Activated naive CD8-positive, alpha-beta T cell treated with anti-CD3 and anti-CD28 coated beads for 36 hours (primary cell): ENCODE data around the gene CFAP410. TPM values are rescaled to one million over a fixed set of nuclear protein-coding genes. Genes with fewer than 3 reads are reported as not detected.
A peak's percentile ranks its signal among the peaks of the same experiment; 100 is the strongest.

ENCODE experiments used
- DNase-seq: peaks from one replicate; pipeline ENCODE4 v3.0.0; 2021
- H3K27ac Mint-ChIP-seq: one replicate; pipeline ENCODE4 v1.8.0; 2022; ENCODE audit warnings: mild to moderate bottlenecking, moderate library complexity, mixed read lengths
- H3K27me3 Mint-ChIP-seq: one replicate; pipeline ENCODE4 v1.8.0; 2022; ENCODE audit warnings: mild to moderate bottlenecking, mixed read lengths
- H3K36me3 Mint-ChIP-seq: one replicate; pipeline ENCODE4 v1.8.0; 2021; ENCODE audit warnings: mild to moderate bottlenecking, mixed read lengths
- H3K4me1 Mint-ChIP-seq: one replicate; pipeline ENCODE4 v1.8.0; 2021; ENCODE audit warnings: mixed read lengths
- H3K4me3 Mint-ChIP-seq: one replicate; pipeline ENCODE4 v1.8.0; 2022; ENCODE audit warnings: mild to moderate bottlenecking, moderate library complexity, mixed read lengths
- H3K9me3 Mint-ChIP-seq: one replicate; pipeline ENCODE4 v1.8.0; 2022; ENCODE audit warnings: mixed read lengths
- total RNA-seq, 2 experiments: library from RNA; stranded (reverse); gene quantifications; one replicate each; pipeline ENCODE4 v1.2.3, GENCODE V29; 2021

Gene CFAP410
- total RNA-seq, 2 experiments from 2014 or later = 14.0 to 14.8 TPM

DNA sequence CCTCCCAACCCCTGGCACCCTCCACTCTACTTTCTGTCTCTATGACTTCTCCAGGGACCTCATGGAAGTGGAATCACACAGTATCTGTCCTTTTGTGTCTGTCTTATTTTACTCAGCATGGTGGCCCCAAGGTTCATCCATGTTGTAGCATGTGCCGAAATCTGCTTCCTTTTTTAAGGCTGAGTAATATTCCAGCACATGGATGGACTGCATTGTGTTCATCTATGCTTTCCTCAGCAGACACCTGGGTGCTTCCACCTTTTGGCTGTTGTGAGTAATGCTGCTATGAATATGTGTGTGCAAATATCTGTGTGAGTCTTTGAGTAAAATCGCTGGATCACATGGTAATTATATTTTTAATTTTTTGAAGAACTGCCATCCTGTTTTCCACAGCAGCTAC, 40.9 kb downstream of the CFAP410 start:
- Mint-ChIP-seq H3K9me3 (no peaks in the 10 kb centered on the region), H3K27me3 (no peaks in the 10 kb centered on the region), H3K27ac (peak overlapping the region; percentile 42), H3K4me3 (peak overlapping the region; percentile 50), H3K4me1 (peaks cover 35% of the 10 kb centered on the region), H3K36me3 (peaks cover 3% of the 10 kb centered on the region)
- DNase-seq = no peak

DNA sequence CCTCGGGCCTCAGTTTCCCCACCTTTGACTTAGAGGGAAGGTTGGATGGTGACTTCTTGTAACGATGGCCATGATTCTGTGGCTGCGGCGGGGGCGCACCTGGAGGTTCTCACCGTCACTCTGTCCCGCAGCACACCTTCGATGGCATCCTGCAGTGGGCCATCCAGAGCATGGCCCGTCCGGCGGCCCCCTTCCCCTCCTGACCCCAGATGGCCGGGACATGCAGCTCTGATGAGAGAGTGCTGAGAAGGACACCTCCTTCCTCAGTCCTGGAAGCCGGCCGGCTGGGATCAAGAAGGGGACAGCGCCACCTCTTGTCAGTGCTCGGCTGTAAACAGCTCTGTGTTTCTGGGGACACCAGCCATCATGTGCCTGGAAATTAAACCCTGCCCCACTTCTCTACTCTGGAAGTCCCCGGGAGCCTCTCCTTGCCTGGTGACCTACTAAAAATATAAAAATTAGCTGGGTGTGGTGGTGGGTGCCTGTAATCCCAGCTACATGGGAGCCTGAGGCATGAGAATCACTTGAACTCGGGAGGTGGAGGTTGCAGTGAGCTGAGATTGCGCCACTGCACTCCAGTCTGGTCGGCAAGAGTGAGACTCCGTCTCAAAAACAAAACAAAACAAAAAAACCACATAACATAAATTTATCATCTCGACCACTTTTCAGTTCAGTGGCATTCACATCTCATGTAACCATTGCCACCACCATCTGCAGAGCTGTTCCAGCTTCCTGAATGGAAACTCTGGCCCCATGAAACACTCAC, 41.5 kb downstream of the CFAP410 start:
- Mint-ChIP-seq H3K9me3 (no peaks in the 10 kb centered on the region), H3K4me1 (peaks cover 32% of the 10 kb centered on the region), H3K27ac (no peak overlapping the region), H3K27me3 (no peaks in the 10 kb centered on the region), H3K4me3 (no peak overlapping the region), H3K36me3 (peaks cover 3% of the 10 kb centered on the region)
- peak; percentile 71 for DNase-seq

DNA sequence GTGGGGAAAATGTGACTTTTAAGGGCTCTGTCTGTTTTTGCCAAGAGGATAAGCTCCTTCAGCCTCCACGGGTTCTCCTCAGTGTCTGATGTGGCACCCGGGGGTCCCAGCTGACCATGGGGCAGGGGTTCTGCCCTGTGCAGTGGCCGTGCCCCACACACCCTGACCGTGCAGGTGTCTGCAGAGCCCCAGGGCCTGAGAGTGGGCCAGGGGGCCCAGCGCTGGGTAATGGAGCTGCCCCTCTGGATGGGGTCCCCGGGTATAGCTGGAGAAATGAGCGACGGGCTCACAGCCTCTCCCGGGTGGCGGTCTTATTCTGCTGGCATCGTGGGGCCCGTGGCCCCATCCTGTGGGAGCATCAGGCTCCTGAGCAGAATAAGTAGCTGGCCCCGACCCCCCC, 42.3 kb downstream of the CFAP410 start:
- no peaks in the 10 kb centered on the region for H3K9me3 Mint-ChIP-seq
- no peak overlapping the region for H3K4me3 Mint-ChIP-seq
- peaks cover 25% of the 10 kb centered on the region for H3K4me1 Mint-ChIP-seq
- H3K36me3 Mint-ChIP-seq = peaks cover 3% of the 10 kb centered on the region
- no peak overlapping the region for H3K27ac Mint-ChIP-seq
- DNase-seq = no peak
- H3K27me3 Mint-ChIP-seq = no peaks in the 10 kb centered on the region

DNA sequence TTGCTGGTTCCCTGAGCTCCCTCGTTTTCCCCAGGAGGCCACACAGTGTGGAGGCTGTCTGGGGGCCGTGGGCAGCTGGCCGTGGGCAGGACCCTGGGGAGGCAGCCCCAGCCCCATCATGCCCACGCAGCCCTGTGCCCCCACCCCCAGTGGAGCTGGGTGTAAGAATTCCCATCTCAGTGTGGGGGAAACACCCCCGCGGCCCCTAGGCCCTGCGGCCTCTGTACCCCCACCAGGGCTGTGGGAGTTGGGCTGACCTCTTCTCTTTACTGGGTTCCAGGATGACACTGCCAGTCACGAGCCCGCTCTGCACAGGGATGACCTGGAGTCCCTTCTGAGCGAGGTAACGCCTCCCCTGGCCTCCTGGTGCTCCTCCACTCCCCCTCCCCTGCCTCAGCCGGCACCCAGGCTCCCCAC, 43.1 kb downstream of the CFAP410 start:
- DNase-seq = no peak
- Mint-ChIP-seq H3K27me3 (no peaks in the 10 kb centered on the region), H3K27ac (no peak overlapping the region), H3K4me1 (peaks cover 21% of the 10 kb centered on the region), H3K4me3 (no peak overlapping the region), H3K9me3 (no peaks in the 10 kb centered on the region), H3K36me3 (peaks cover 3% of the 10 kb centered on the region)

DNA sequence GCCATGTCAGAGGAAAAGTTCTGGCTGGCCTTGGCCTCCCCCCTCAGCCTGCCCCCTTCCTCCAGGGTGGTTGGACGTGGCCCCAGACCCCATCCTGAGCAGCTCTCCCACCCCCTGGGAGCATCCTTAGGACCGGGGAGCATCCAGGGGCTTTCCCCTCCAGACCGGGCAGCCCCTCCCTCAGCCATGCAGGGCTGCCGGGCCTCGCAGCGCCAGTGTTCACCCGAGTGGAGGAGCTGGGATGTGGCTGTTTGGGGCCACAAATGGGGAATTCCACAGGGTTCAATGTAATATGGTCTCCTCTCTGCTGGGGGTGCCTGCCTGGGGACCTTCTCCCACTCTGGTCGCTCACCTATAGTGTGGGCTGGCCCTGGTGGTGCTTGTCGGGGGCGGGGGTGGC, 43.5 kb downstream of the CFAP410 start:
- H3K9me3 Mint-ChIP-seq = no peaks in the 10 kb centered on the region
- no peaks in the 10 kb centered on the region for H3K36me3 Mint-ChIP-seq
- peaks cover 21% of the 10 kb centered on the region for H3K4me1 Mint-ChIP-seq
- DNase-seq = no peak
- H3K4me3 Mint-ChIP-seq = no peak overlapping the region
- no peak overlapping the region for H3K27ac Mint-ChIP-seq
- no peaks in the 10 kb centered on the region for H3K27me3 Mint-ChIP-seq

DNA sequence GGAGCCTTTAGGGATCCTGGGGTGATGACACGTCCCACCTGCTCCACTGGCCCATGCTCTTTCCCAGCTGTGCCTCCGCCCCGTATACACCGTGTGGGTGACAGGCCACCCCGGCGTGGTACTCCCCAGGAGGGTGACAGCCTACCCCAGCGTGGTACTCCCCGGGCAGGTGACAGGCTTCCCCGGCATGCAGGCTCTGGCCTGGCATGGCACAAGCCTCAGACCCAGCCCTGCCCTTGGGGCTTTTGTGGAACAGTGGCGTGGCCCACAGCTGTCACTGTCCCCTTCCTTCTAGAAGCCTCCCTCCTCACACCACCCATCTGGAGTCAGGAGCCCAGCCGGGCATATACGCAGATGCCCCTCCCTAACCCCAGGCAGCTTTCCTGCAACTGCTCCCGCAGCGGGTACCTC, 44.0 kb downstream of the CFAP410 start:
- Mint-ChIP-seq H3K4me1 (peaks cover 21% of the 10 kb centered on the region), H3K27ac (no peak overlapping the region), H3K27me3 (no peaks in the 10 kb centered on the region), H3K9me3 (no peaks in the 10 kb centered on the region), H3K4me3 (no peak overlapping the region), H3K36me3 (no peaks in the 10 kb centered on the region)
- no peak for DNase-seq

DNA sequence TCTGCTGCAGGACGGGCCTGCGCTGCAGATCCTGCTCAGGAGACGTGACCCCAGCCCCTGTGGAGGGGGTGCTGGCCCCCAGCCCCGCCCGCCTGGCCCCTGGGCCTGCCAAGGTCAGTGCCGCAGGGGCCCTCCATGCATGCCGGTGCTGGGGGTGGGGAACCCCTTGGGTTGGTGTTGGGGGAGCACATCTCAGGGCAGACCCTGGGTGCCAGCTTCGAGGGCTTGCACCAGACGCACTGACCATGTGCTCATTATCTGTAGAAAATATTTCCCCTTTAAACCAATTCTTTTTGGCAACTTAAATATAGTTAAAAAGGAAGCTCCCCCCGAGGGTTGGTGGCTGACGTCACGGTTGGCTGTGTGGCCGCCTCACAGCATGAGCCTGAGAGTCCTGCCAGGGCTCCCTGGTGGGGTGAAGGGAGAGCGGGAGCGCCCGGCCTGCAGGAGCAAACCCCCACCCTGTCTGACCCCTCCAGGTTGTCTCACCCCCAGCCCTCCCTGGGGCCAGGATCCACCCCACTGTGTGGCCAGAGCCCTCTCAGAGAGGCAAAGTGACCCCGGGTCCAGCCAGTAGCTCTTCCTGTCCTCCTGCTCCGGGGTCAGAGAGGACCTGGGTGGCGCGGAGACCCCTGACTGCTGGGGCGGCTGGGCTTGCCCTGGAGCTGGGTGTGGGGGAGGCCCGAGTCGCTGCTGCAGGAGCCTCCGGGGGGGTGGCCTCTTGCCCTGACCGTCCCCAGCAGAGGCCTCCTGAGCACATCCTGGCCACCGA, 44.6 kb downstream of the CFAP410 start:
- Mint-ChIP-seq H3K9me3 (no peaks in the 10 kb centered on the region), H3K4me1 (peaks cover 21% of the 10 kb centered on the region), H3K27me3 (no peaks in the 10 kb centered on the region), H3K27ac (no peak overlapping the region), H3K36me3 (no peaks in the 10 kb centered on the region), H3K4me3 (no peak overlapping the region)
- DNase-seq = no peak

DNA sequence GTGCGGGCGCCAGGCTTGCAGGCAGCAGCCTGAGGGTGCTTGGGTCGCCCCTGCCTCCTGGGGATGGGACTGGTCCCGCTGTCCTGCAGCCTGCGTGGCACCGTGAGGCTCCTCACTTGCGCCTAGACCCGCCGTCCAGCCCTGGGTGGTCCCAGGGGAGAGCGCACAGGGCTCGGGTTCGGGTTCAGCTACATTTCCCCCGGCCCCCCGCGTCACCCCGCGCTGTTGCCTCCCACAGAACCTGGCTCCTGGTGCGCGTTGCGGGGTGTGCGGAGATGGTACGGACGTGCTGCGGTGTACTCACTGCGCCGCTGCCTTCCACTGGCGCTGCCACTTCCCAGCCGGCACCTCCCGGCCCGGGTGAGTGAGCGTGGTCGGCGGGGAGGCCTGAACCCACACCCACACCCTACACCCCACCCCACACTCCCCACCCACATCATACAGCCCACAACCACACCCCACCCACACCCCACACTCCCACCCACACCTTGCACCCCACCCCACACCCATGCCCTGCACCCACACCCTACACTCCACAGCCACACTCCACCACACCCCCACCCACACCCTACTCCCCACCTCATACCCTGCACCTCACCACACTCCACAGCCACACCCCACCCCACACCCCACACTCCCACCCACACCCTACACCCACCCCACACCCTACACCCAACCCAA, 45.5 kb downstream of the CFAP410 start:
- Mint-ChIP-seq H3K4me3 (no peak overlapping the region), H3K9me3 (no peaks in the 10 kb centered on the region), H3K27ac (no peak overlapping the region), H3K27me3 (no peaks in the 10 kb centered on the region), H3K36me3 (no peaks in the 10 kb centered on the region), H3K4me1 (peaks cover 16% of the 10 kb centered on the region)
- no peak for DNase-seq

DNA sequence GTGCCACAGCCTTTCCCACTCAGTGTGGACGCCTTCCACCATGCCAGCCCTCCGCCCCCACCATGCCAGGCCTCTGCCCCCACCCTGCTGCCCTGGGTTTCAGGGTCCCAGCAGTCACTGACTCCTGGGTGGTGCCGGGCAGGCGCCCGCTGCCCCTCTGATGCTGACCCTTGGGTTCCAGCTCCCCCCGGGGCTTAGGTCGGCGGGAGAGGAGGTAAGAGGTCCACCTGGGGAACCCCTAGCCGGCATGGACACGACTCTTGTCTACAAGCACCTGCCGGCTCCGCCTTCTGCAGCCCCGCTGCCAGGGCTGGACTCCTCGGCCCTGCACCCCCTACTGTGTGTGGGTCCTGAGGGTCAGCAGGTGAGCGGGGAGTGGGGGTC, 46.4 kb downstream of the CFAP410 start:
- Mint-ChIP-seq H3K4me3 (no peak overlapping the region), H3K4me1 (peaks cover 7% of the 10 kb centered on the region), H3K27me3 (no peaks in the 10 kb centered on the region), H3K36me3 (no peaks in the 10 kb centered on the region), H3K9me3 (no peaks in the 10 kb centered on the region), H3K27ac (no peak overlapping the region)
- no peak for DNase-seq

DNA sequence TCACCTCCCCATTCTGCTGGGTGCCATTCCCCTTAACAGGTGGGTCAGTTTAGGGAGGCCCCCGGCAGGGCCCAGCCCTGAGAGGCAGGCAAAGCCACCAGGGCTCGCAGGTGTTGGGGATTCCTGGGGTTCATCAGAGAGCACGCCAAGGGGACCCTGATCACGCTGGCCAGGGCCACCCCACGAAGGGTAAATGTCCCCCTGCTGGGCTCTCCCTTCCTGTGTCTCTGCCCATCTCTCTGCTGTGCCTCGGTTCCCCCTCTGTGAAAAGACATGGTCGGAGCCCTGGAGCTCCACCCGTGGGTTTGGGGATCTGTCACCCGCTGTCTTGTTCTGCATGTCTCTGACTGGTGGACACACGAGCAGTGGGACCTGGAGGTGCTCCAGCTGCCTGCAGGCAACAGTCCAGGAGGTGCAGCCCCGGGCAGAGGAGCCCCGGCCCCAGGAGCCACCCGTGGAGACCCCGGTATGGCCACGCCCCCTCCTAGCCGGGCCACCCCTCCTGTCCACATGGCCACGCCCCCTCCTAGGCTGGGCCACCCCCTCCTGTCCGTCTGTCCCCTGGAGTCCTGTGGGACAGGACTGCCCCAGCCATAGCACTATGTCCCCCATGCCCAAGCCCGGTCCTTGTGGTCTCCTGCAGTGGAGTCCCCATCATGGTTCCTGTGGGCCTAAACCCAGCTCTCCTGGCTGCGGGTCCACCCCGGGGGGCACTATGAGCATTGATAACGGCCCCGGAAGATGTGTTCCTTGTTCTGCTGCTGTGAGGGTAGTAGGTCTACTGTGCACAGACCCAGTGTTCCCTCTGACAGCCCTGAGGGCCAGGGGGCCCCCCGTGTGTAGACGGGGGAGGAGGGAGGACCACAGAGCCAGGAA, 47.0 kb downstream of the CFAP410 start:
- Mint-ChIP-seq H3K27me3 (no peaks in the 10 kb centered on the region), H3K36me3 (no peaks in the 10 kb centered on the region), H3K4me1 (peaks cover 4% of the 10 kb centered on the region), H3K9me3 (no peaks in the 10 kb centered on the region), H3K27ac (no peak overlapping the region), H3K4me3 (no peak overlapping the region)
- no peak for DNase-seq

DNA sequence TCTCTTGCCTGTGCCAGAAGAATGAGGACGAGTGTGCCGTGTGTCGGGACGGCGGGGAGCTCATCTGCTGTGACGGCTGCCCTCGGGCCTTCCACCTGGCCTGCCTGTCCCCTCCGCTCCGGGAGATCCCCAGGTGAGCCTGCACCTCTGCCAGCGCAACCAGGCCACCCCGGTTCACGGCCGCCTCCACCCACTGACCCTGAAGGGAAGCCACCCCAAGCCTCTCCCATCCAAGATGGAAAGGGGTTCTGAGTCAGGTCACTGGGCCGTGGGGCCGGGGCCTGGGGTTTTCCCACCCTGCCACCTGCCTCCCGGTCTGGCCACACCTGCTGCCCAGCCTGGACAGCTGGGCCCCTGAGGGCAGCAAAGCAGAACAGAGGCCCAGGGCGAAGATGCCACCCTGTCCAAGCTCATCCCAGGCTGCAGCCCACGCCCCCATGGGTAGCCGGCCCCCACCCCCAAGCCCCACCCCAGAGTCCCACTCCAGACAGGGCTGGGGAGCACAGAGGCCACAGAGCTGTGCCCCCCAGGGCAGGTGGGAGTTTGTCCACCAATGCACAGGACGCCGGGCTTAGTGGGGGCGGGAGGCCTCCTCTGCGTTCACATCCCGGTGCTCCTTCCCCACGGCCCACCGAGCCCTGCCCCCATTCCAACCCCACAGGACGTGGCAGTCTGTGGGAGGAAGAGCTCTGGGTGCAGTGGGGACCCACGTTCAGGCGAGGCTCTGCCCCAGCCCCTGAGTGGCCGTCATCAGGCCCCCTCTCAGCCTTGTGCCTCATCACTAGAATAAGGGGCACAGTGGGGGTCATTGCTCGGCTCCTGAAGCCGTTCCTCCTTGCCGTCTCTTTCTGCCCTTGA, 47.9 kb downstream of the CFAP410 start:
- no peaks in the 10 kb centered on the region for H3K36me3 Mint-ChIP-seq
- H3K27me3 Mint-ChIP-seq = no peaks in the 10 kb centered on the region
- H3K4me3 Mint-ChIP-seq = no peak overlapping the region
- DNase-seq = no peak
- no peak overlapping the region for H3K27ac Mint-ChIP-seq
- H3K9me3 Mint-ChIP-seq = no peaks in the 10 kb centered on the region
- peaks cover 4% of the 10 kb centered on the region for H3K4me1 Mint-ChIP-seq

DNA sequence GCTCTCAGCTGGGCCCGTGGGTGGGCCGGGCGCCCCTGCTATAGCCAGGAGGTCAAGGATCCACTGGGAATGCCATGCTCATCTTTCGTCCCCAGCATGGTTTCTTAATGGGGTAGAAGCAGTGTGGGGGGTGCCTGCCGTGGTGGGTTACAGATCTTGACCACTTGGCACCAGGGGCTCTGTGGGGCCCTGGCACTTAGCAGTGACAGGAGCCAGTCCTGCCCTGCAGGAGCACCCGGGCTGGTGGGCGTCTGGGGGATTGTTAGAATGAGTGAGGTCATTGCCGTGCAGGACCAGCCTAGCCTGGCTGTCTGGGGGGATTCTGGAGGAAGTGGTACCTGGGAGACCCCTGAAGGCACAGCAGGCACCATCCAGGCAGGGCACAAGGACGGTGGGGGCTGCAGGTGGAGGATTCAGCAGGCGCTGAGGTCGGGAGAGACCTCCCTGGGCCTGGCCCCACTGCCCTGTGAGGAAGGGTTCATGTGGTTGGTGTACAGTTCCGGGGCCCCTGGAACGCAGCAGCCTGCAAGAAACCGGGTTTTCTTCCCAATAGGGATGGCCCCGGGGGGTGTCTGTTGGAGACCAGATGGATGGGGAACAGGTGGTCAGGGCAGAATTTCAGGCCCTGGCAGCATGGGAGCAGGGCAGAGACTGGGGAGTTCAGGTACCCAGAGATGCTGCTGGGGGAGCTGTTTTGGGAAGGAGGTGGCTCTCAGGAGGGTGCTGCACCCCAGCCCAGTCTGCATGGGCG, 48.7 kb downstream of the CFAP410 start:
- DNase-seq = no peak
- H3K4me1 Mint-ChIP-seq = peaks cover 2% of the 10 kb centered on the region
- H3K27ac Mint-ChIP-seq = no peak overlapping the region
- H3K9me3 Mint-ChIP-seq = no peaks in the 10 kb centered on the region
- H3K4me3 Mint-ChIP-seq = no peak overlapping the region
- H3K36me3 Mint-ChIP-seq = no peaks in the 10 kb centered on the region
- no peaks in the 10 kb centered on the region for H3K27me3 Mint-ChIP-seq

DNA sequence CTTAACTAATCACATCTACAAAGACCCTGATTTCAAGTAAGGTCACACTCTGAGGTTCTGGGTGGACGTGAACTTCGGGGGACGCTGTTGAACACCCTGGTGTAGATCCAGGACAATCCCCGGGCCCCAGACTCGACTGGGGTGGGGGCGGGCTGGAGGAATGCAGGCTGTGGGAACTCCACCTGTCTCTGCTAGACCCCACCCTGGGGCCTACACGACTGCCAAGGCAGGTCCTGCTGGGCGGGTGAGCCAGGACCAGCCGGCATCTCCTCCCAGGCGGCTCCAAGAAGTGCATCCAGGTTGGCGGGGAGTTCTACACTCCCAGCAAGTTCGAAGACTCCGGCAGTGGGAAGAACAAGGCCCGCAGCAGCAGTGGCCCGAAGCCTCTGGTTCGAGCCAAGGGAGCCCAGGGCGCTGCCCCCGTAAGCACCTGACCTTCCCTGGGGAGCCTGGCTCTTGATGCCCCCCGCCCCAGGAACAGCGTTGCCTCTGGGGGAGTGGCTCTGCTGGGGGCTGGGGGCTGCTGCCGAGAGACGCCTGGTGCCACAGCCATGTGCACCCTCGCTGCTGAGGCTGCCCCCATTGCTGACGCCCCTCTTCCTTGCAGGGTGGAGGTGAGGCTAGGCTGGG, 49.7 kb downstream of the CFAP410 start:
- Mint-ChIP-seq H3K27ac (no peak overlapping the region), H3K27me3 (no peaks in the 10 kb centered on the region), H3K4me1 (no peaks in the 10 kb centered on the region), H3K4me3 (no peak overlapping the region), H3K9me3 (no peaks in the 10 kb centered on the region), H3K36me3 (no peaks in the 10 kb centered on the region)
- DNase-seq = no peak
